Measurements from ENCODE around the gene ASCL4. TPM values are rescaled to one million over a fixed set of nuclear protein-coding genes. Genes with fewer than 3 reads are reported as not detected.

The ASCL4 gene
- total and polyA plus RNA-seq, 9 of the 15 experiments (the other 6 are each of a cell fraction or from before 2014, with no cell fraction given): not detected

DNA sequence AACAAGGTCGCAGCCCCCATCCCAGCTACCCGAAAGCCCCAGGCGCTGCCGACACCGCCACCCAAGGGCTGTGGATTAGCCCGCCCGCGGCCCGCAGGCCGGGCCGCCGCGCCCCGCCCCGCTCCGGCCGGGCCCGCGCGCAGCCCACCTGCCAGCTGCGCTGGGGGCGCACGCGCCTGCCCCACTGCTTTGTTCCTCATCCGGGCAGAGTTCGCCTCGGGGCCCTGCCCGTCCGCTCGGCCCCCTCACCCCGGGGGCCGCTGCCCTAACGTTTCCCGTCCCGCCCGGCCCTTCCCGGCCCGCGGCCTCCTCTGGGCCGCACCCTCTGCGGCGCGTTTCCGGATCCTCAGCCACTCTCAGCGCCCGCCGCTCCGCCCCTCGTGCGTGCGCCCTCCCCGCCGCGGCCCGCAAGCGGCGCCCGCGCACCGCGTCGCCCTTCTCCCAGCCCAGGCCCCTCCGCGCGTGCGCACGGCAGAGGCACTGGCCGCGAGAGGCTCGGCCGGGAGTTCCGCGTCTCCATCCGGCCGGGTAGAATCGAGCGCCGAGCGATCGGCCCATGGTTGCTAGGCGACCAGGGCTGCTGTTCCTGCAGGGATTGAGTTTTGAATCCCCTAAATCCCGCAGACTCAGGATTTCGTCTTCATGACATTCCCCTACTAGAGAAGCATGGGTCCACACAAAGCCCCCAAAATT is 13.5 kb upstream of the ASCL4 start, which contains the start of gene PRDM4:
Gene PRDM4, minus strand, starts transcription at position 329 of the 693 bp plus-strand sequence. CDS start 622 bp downstream, outside the sequence.
- DNase-seq (ENCODE audit: extremely low read depth in 1 of 4, low spot score in 3 of 4): peak; percentile 94 to 98 (median 97)
- FAIRE-seq: peak; percentile 74
- in situ Hi-C loops (cut with MboI): no loop called here
- H3K9me3 ChIP-seq (replicated peaks; ENCODE audit: control insufficient read depth, insufficient read depth, low read depth, low read length): no peaks in the 10 kb centered on the region
- H2AFZ ChIP-seq (ENCODE audit: low read depth, low read length): peak within 1 kb of the TSS; percentile 88
- peak; percentile 96 for ATAC-seq
- 0 out of 5 replicates have a peak, but pooled peaks cover 0 to 3% of the 10 kb centered on the region in 2 experiments for H3K27me3 ChIP-seq (ENCODE audit: control insufficient read depth in 2 of 2, insufficient read depth in 2 of 2, low read length in 2 of 2)
- peak within 1 kb of the TSS; percentile 82 for H3K4me3 ChIP-seq
- H3K4me1 ChIP-seq (replicated peaks in 1 of 2; ENCODE audit: control insufficient read depth in 2 of 2, insufficient read depth in 2 of 2, low read length in 2 of 2): peaks cover 9 to 13% of the 10 kb centered on the region in 2 experiments; a peak in 4 of 5 replicates
- POLR2A ChIA-PET: no interaction called here
- CTCF ChIA-PET (ENCODE audit: low intra/inter-chr PET ratio): interaction anchor here (1.0 to 1.8 kb wide), 2 partner anchors 124 to 151 kb away, joined by 4 to 10 read pairs; no protein-coding TSS in a partner anchor
- intact Hi-C loops (cut with micrococcal nuclease): loop anchor here (1.0 to 5.0 kb wide), 2 partner anchors 74 to 124 kb away; partner anchors contain the start of gene PWP1
- H3K36me3 ChIP-seq (ENCODE audit: control insufficient read depth, insufficient read depth, low read length): peaks cover 32% of the 10 kb centered on the region
- 0% methylated on average over 34 of the region's 83 CpGs for WGBS (ENCODE audit: insufficient coverage, low coverage, missing lambda C conversion rate)
- no TSS peak for BruUV-seq (replicated peaks)
- no peaks in the 10 kb centered on the region for H4K20me1 ChIP-seq (replicated peaks; ENCODE audit: control insufficient read depth, insufficient read depth, low read length)
- H3K79me2 ChIP-seq (ENCODE audit: control insufficient read depth, insufficient read depth, low read length): peaks cover 32% of the 10 kb centered on the region
- H3K9ac ChIP-seq (ENCODE audit: insufficient read depth in 1 of 2, low read depth in 2 of 2, low read length in 2 of 2): peak within 1 kb of the TSS; percentile 74 to 95
- peak within 1 kb of the TSS; percentile 52 for H3K27ac ChIP-seq (ENCODE audit: extremely low read depth, low read depth, low read length)
- H3K4me2 ChIP-seq (ENCODE audit: insufficient read depth, low read length): peak within 1 kb of the TSS; percentile 95
- H3K9me1 ChIP-seq (ENCODE audit: control insufficient read depth, insufficient read depth, low read length): no peaks in the 10 kb centered on the region
- TF ChIP-seq KDM5B (IDR thresholded peaks at IDR 0.05; ENCODE audit: insufficient replicate concordance, low read depth, low read length) (peak; percentile 81), HNRNPL (IDR thresholded peaks at IDR 0.05; ENCODE audit: low read depth, low read length) (no peak), TEAD1 (CRISPR knock-in tag; IDR thresholded peaks at IDR 0.05) (no peak), PHF20 (IDR thresholded peaks at IDR 0.05; ENCODE audit: partially characterized antibody) (peak; percentile 65), BDP1 (IDR thresholded peaks at IDR 0.05; ENCODE audit: insufficient read depth, insufficient read length) (no peak), POLR2H (tag; IDR thresholded peaks at IDR 0.05; ENCODE audit: low read depth) (peak; percentile 56), HCFC1 (IDR thresholded peaks at IDR 0.05; ENCODE audit: low read depth, low read length) (peak; percentile 77), ELF1 (tag; IDR thresholded peaks at IDR 0.05) (peak; percentile 94), ZNF316 (IDR thresholded peaks at IDR 0.05) (no peak), KLF13 (tag; IDR thresholded peaks at IDR 0.05; ENCODE audit: borderline replicate concordance, low read depth) (0 out of 2 replicates have a peak, but pooled peaks have one; percentile 45)
- TF ChIP-seq, protein P1, sequence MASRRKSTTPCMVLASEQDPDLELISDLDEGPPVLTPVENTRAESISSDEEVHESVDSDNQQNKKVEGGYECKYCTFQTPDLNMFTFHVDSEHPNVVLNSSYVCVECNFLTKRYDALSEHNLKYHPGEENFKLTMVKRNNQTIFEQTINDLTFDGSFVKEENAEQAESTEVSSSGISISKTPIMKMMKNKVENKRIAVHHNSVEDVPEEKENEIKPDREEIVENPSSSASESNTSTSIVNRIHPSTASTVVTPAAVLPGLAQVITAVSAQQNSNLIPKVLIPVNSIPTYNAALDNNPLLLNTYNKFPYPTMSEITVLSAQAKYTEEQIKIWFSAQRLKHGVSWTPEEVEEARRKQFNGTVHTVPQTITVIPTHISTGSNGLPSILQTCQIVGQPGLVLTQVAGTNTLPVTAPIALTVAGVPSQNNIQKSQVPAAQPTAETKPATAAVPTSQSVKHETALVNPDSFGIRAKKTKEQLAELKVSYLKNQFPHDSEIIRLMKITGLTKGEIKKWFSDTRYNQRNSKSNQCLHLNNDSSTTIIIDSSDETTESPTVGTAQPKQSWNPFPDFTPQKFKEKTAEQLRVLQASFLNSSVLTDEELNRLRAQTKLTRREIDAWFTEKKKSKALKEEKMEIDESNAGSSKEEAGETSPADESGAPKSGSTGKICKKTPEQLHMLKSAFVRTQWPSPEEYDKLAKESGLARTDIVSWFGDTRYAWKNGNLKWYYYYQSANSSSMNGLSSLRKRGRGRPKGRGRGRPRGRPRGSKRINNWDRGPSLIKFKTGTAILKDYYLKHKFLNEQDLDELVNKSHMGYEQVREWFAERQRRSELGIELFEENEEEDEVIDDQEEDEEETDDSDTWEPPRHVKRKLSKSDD (conservative IDR thresholded peaks at IDR 0.05; ENCODE audit: low read length): 0 out of 2 replicates have a peak, but pooled peaks have one; percentile 47
- TF ChIP-seq, protein P2, sequence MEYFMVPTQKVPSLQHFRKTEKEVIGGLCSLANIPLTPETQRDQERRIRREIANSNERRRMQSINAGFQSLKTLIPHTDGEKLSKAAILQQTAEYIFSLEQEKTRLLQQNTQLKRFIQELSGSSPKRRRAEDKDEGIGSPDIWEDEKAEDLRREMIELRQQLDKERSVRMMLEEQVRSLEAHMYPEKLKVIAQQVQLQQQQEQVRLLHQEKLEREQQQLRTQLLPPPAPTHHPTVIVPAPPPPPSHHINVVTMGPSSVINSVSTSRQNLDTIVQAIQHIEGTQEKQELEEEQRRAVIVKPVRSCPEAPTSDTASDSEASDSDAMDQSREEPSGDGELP (CRISPR knock-in tag; IDR thresholded peaks at IDR 0.05; ENCODE audit: borderline replicate concordance): peak; percentile 30; the same call in 1 of the 2 replicates
- TF ChIP-seq, protein P3, sequence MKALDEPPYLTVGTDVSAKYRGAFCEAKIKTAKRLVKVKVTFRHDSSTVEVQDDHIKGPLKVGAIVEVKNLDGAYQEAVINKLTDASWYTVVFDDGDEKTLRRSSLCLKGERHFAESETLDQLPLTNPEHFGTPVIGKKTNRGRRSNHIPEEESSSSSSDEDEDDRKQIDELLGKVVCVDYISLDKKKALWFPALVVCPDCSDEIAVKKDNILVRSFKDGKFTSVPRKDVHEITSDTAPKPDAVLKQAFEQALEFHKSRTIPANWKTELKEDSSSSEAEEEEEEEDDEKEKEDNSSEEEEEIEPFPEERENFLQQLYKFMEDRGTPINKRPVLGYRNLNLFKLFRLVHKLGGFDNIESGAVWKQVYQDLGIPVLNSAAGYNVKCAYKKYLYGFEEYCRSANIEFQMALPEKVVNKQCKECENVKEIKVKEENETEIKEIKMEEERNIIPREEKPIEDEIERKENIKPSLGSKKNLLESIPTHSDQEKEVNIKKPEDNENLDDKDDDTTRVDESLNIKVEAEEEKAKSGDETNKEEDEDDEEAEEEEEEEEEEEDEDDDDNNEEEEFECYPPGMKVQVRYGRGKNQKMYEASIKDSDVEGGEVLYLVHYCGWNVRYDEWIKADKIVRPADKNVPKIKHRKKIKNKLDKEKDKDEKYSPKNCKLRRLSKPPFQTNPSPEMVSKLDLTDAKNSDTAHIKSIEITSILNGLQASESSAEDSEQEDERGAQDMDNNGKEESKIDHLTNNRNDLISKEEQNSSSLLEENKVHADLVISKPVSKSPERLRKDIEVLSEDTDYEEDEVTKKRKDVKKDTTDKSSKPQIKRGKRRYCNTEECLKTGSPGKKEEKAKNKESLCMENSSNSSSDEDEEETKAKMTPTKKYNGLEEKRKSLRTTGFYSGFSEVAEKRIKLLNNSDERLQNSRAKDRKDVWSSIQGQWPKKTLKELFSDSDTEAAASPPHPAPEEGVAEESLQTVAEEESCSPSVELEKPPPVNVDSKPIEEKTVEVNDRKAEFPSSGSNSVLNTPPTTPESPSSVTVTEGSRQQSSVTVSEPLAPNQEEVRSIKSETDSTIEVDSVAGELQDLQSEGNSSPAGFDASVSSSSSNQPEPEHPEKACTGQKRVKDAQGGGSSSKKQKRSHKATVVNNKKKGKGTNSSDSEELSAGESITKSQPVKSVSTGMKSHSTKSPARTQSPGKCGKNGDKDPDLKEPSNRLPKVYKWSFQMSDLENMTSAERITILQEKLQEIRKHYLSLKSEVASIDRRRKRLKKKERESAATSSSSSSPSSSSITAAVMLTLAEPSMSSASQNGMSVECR (CRISPR knock-in tag; IDR thresholded peaks at IDR 0.05): peak; percentile 70; the same call in 1 of the 2 replicates

Data from K562 (cell line).